HG03060 (cell line): ENCODE results near the gene SNPH.

Source experiments
- ATAC-seq: cut with Tn5 transposase; IDR thresholded peaks from one replicate; pipeline ENCODE4 v1.9.1; 2021; ENCODE audit warnings: low read depth, moderate number of reproducible peaks; ENCODE audit not compliant: unreplicated experiment

SNPH gene

GRCh38 chr20:1286267-1287024, 20.4 kb downstream of the SNPH start:
- ATAC-seq: no peak

GRCh38 chr20:1287306-1287705, 21.2 kb downstream of the SNPH start:
- ATAC-seq: no peak

- no peak for ATAC-seq
Measured at GRCh38 chr20:1287787-1288569, 21.9 kb downstream of the SNPH start.

GRCh38 chr20:1291191-1291741, 25.2 kb downstream of the SNPH start:
- ATAC-seq: no peak

GRCh38 chr20:1292620-1293019, 26.5 kb downstream of the SNPH start:
- ATAC-seq: no peak

GRCh38 chr20:1293641-1294379, 27.7 kb downstream of the SNPH start:
- ATAC-seq: no peak

GRCh38 chr20:1294497-1294896, 28.4 kb downstream of the SNPH start:
- no peak for ATAC-seq

- ATAC-seq: no peak
Measured at GRCh38 chr20:1295276-1295930, 29.3 kb downstream of the SNPH start.

GRCh38 chr20:1296117-1296610, 30.1 kb downstream of the SNPH start:
- no peak for ATAC-seq

GRCh38 chr20:1296922-1297321, 30.8 kb downstream of the SNPH start:
- ATAC-seq: no peak

GRCh38 chr20:1297486-1297885, 31.4 kb downstream of the SNPH start:
- no peak for ATAC-seq

- ATAC-seq: no peak
Measured at GRCh38 chr20:1298166-1298565, 32.1 kb downstream of the SNPH start.

- ATAC-seq: no peak
Measured at GRCh38 chr20:1298888-1299511, 32.9 kb downstream of the SNPH start.

- no peak for ATAC-seq
Measured at GRCh38 chr20:1299522-1299921, 33.4 kb downstream of the SNPH start.

GRCh38 chr20:1300083-1300840, 34.2 kb downstream of the SNPH start:
- ATAC-seq: no peak

- no peak for ATAC-seq
Measured at GRCh38 chr20:1301031-1301529, 35.0 kb downstream of the SNPH start.

GRCh38 chr20:1302685-1303541, 36.8 kb downstream of the SNPH start:
- ATAC-seq: no peak
